SHP77 (cell line): Measurements from ENCODE around the gene VWC2L.

Experiments
- DNase-seq, 2 experiments: peaks; one replicate each; lab custom pipeline; 2025; lab: John Stamatoyannopoulos, UW

Gene VWC2L

DNA sequence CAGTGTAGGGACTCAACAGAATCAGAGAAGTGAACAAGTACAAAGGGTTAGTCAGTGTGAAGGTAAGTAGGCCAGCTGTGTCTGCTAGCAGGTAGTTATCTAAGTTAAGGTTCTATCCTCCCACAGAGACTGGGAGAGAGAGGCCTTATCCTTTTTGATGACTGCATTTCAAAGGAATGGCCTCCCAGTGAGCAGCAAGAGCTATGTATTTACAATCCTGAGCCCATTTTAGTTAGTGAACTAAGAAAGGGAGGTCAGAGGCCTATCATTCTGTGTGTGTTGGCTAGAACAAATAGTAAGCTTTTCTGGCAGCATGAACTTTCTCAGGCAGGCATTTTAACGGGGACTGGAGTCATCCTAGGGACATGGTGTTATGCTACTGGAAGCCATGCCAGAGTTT lies 182.9 kb downstream of the VWC2L start:
- DNase-seq, result no peak

DNA sequence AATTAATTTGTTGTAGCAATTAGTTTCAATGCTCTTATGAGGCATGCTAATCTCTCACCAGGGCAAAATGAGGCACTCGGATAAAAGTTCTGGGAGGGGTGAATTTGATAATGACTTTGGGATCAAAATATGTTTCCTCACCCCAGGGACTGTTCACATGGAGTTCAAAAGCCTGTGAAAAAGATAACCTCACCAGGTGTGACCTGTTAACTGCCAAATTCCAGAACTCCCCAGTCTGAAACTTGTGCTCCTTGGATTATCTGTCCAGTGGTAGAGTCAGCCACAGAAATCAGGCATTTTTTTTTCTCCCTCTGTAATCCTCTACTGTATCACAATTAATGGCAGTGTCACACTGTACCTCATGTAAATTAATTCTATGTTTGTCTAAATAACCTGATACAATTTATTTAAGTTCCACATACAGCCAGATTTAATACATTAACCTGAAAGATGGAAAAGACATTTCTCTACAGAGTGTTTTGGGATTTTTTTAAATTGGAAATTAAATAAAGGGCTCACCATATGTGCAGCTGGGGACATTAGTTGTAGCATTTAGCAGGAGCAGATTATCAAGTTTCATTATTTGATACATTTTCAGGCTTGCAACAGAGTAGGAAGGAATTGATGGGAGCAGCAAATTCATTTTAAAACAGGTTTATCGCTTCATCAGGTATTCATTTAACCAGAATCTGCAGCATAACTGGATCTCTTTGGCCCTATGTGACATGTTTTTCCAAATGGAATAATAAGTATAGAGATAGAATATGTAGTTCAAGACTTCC lies 191.2 kb downstream of the VWC2L start:
- no peak for DNase-seq

DNA sequence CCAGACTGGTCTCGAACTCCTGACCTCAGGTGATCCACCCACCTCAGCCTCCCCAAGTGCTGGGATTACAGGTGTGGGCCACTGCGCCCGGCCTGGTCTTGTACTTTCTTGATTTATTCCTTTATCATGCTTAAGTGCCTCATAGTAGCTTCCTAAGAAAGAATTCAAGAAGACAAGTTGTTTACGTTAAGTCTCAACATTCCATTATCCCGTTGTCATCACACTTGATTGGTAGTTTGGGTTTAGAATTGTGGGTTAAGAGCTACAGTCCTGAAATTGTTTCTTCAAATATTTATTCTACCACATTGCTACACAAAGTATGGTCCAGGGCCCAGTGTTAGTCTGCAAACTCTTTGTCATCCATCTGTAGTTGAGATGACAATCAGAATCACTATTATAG lies 194.0 kb downstream of the VWC2L start:
- no peak for DNase-seq

DNA sequence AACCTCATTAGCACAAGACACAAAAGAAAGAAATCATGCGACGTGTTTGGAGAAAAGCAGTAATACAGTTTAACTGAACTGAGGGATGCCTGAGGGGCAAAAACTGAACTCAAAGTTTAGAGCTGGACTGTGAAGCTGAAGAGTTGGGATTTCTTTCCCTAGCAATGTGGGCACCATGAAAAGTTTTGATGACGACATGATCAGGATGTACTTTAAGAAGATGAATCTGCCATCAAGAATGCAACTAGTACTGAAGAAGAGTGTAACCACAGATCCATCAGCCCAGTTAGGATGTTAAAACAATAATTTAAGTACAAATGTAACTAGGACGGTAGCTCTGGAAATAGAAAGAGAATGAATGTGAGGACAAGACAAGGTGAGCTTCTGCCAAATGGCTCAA lies 196.2 kb downstream of the VWC2L start:
- no peak for DNase-seq

- no peak for DNase-seq
These were observed 200.2 kb downstream of the VWC2L start for GRCh38 chr2:214611015-214611414.

DNA sequence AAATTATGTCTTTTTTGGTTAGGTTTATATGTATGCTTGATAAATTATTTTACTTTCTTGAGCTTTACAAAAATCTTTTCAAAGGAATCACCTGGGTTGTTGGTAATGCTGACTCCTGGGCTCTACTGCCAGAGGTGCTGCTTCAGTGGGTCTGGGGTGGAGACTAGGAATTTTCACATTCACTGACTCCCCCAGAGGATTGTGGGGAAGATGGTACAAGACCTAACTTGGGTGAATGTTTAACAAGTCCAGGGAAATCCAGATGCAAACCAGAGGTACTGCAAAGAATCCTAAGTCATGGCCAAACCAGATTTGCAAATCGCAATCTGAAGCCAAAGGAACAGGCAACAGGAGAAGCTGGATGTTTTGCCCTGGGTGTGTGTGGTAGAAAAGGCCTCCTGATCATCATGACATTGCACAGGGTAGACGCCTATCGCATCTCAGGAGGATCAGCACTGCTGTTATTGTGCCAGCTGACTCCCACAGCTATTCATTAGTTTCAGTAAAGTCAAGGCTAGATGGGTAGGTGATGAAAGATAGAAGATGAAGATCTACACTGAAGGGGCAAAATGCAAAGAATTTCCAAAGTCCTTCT lies 213.4 kb downstream of the VWC2L start:
- DNase-seq, result no peak

GRCh38 chr2:214628091-214628490 lies 217.2 kb downstream of the VWC2L start:
- DNase-seq, result no peak
